GM23248 (cell line): ENCODE results near the gene SPACA1.

Experiments used
- EZH2 ChIP-seq: fragments of 200-600 bp; sonication (generic); IDR thresholded peaks from 2 replicates; pipeline ENCODE4 v1.6.1; 2018; ENCODE audit warnings: antibody characterized with exemption, mild to moderate bottlenecking; ENCODE audit not compliant: insufficient read depth, poor library complexity, severe bottlenecking
- EZH2phosphoT487 ChIP-seq: fragments of 200-600 bp; sonication (generic); IDR thresholded peaks from 2 replicates; pipeline ENCODE4 v1.6.1; 2018; ENCODE audit warnings: antibody characterized with exemption, moderate library complexity, mild to moderate bottlenecking, low read depth; ENCODE audit not compliant: insufficient read depth

DNA sequence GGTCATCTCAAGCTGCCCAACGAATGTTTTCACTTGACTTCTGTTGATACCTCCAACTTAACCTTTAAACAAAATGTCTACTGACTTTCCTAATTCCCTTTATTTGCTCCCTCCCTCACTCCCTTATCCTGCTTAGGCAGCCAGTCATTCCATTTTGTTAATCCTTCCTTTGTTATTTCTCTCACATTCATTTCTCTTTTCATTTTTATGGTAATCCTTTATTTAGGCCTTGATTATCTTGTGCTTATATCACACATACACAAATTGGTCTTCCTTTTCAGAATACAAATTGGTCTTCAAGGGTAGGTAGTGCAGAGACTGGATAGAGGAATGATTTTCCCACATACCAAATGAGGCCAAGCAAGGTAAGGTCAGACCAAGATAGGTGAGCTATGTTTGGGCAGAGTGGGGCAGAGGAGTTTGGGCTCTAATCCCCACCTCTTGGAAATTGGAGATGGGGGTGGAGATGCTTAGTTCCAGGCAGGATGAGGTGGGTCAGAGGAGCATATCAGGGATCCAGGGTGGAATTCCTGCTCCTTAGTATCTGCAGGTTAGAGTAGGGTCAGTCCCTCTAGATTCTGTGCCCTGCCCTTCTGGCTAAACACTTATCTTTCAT, 2.0 kb upstream of the SPACA1 start:
- no peak for TF ChIP-seq EZH2
- no peak for TF ChIP-seq EZH2phosphoT487
